ENCODE data around the gene DDX52. TPM values are rescaled to one million over a fixed set of nuclear protein-coding genes. Genes with fewer than 3 reads are reported as not detected.

DDX52 gene
- total and polyA plus RNA-seq, 2 of the 13 experiments (the other 11 are each of a cell fraction or from before 2014, with no cell fraction given), result 8.9 to 36.1 TPM

DNA sequence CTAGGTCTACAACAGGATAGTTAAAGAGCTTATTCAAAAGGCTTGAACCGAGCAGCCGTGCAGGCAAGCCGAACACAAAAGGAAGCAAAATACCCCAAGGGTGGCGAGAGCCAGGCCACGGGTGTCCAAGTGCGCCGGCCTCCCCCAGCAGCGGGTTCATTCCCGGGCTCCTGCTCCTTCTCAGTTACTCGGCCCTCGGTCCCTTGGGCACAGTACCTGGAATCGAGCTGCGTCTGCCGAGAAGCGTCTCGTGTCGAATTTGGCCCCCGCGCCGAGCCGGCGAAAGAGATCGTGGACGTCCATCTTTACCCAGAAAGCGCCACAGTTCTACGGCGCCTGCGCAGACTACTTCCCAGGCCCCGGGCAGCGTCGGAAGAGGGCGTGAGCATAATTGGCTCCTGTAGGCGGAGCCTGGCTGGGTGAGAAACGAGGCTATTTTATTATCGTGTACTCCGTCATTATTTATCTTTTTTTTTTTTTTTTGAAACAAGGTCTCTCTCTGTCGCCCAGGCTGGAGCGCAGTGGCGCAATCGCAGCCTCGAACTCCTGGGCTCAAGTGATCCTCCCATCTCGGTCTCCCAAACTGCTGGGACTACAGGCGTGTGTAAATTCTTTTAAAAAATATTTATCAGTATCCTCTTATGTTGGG is at the start of gene DDX52 (continued):
- TF ChIP-seq ZBTB43 (CRISPR knock-in tag; conservative IDR thresholded peaks at IDR 0.05) (0 out of 2 replicates have a peak, but pooled peaks have one; percentile 43), SOX6 (IDR thresholded peaks at IDR 0.05) (no peak), SOX6 (CRISPR knock-in tag; IDR thresholded peaks at IDR 0.05) (0 out of 2 replicates have a peak, but pooled peaks have one; percentile 30), SIN3B (IDR thresholded peaks at IDR 0.05; ENCODE audit: low read length) (peak; percentile 41; the same call in 1 of the 2 replicates), CTCF (CRISPR knock-in tag; IDR thresholded peaks at IDR 0.05) (peak; percentile 45), ZNF83 (CRISPR knock-in tag; IDR thresholded peaks at IDR 0.05; ENCODE audit: borderline replicate concordance) (no peak), ZNF430 (CRISPR knock-in tag; IDR thresholded peaks at IDR 0.05) (no peak), MED8 (CRISPR knock-in tag; IDR thresholded peaks at IDR 0.05; ENCODE audit: insufficient replicate concordance) (peak; percentile 41), ZFP91 (CRISPR knock-in tag; IDR thresholded peaks at IDR 0.05; ENCODE audit: borderline replicate concordance) (peak; percentile 52; the same call in 1 of the 2 replicates), LCORL (IDR thresholded peaks at IDR 0.05) (no peak), LCORL (CRISPR knock-in tag; IDR thresholded peaks at IDR 0.05) (no peak), ZNF746 (CRISPR knock-in tag; IDR thresholded peaks at IDR 0.05) (peak; percentile 50; the same call in 1 of the 2 replicates), SAP130 (CRISPR knock-in tag; IDR thresholded peaks at IDR 0.05; ENCODE audit: low read depth) (peak; percentile 75; the same call in 1 of the 2 replicates), MTF1 (CRISPR knock-in tag; IDR thresholded peaks at IDR 0.05) (no peak), ASH2L (IDR thresholded peaks at IDR 0.05; ENCODE audit: insufficient read length, low read depth, low read length) (peak; percentile 90), MTF2 (CRISPR knock-in tag; IDR thresholded peaks at IDR 0.05; ENCODE audit: borderline replicate concordance) (no peak), PHF8 (CRISPR knock-in tag; IDR thresholded peaks at IDR 0.05) (peak; percentile 92), ARID4A (CRISPR knock-in tag; IDR thresholded peaks at IDR 0.05; ENCODE audit: borderline replicate concordance) (peak; percentile 56; the same call in 1 of the 2 replicates), NCOA1 (CRISPR knock-in tag; IDR thresholded peaks at IDR 0.05) (no peak), ZNF660 (CRISPR knock-in tag; IDR thresholded peaks at IDR 0.05; ENCODE audit: borderline replicate concordance, low read depth) (no peak)

All from HepG2 (cell line).